H9 (cell line): ENCODE results near the gene HSPG2. TPM values are rescaled to one million over a fixed set of nuclear protein-coding genes. Genes with fewer than 3 reads are reported as not detected.

Experiments
- DNase-seq: peaks from one replicate; pipeline ENCODE4 v3.0.0-alpha.2; 2017
- H2AFZ ChIP-seq: one replicate; pipeline ENCODE4 v1.6.1; 2013; ENCODE audit warnings: mild to moderate bottlenecking, low read length, control low read depth, moderate library complexity
- H2AK5ac ChIP-seq: 2 replicates; pipeline ENCODE4 v1.6.1; 2013; ENCODE audit warnings: low read length, control low read depth, mixed read lengths; ENCODE audit not compliant: insufficient read length
- H2BK120ac ChIP-seq: one replicate; pipeline ENCODE4 v1.6.1; 2013; ENCODE audit warnings: low read depth, mild to moderate bottlenecking, low read length, control low read depth, inconsistent platforms; ENCODE audit not compliant: poor library complexity, severe bottlenecking
- H2BK12ac ChIP-seq: 2 replicates; pipeline ENCODE4 v1.6.1; 2013; ENCODE audit warnings: low read length, control low read depth, mixed read lengths, low read depth; ENCODE audit not compliant: insufficient read length
- H2BK15ac ChIP-seq: 2 replicates; pipeline ENCODE4 v1.6.1; 2013; ENCODE audit warnings: low read depth, low read length, control low read depth
- H2BK20ac ChIP-seq: one replicate; pipeline ENCODE4 v1.6.1; 2013; ENCODE audit warnings: low read depth, mild to moderate bottlenecking, low read length, control low read depth, inconsistent platforms; ENCODE audit not compliant: poor library complexity, severe bottlenecking
- H2BK5ac ChIP-seq: 2 replicates; pipeline ENCODE4 v1.6.1; 2013; ENCODE audit warnings: low read length, control low read depth, mixed read lengths; ENCODE audit not compliant: insufficient read length
- H3K14ac ChIP-seq: 2 replicates; pipeline ENCODE4 v1.6.1; 2013; ENCODE audit warnings: low read length, control low read depth; ENCODE audit not compliant: insufficient read depth
- H3K18ac ChIP-seq: 2 replicates; pipeline ENCODE4 v1.6.1; 2013; ENCODE audit warnings: low read depth, mild to moderate bottlenecking, mixed read lengths, low read length, control low read depth; ENCODE audit not compliant: insufficient read length
- H3K23ac ChIP-seq: 2 replicates; pipeline ENCODE4 v1.6.1; 2013; ENCODE audit warnings: low read length, control low read depth, mixed read lengths, low read depth; ENCODE audit not compliant: insufficient read length
- H3K23me2 ChIP-seq: 2 replicates; pipeline ENCODE4 v1.6.1; 2013; ENCODE audit warnings: low read depth, mild to moderate bottlenecking, mixed read lengths, low read length, control low read depth; ENCODE audit not compliant: insufficient read length, poor library complexity, severe bottlenecking
- H3K27ac ChIP-seq: 2 replicates; pipeline ENCODE4 v1.5.1; 2013; ENCODE audit warnings: low read length, control low read depth, mixed read lengths, low read depth; ENCODE audit not compliant: insufficient read length
- H3K27me3 ChIP-seq: 2 replicates; pipeline ENCODE4 v1.6.1; 2013; ENCODE audit warnings: low read length, control low read depth, inconsistent platforms; ENCODE audit not compliant: insufficient read depth
- H3K4ac ChIP-seq: 2 replicates; pipeline ENCODE4 v1.6.1; 2013; ENCODE audit warnings: low read depth, mild to moderate bottlenecking, control low read depth, inconsistent platforms, low read length, moderate library complexity
- H3K4me1 ChIP-seq: 2 replicates; pipeline ENCODE4 v1.6.1; 2013; ENCODE audit warnings: low read length, control low read depth, inconsistent platforms; ENCODE audit not compliant: insufficient read depth
- H3K4me2 ChIP-seq: 2 replicates; pipeline ENCODE4 v1.6.1; 2013; ENCODE audit warnings: low read length, control low read depth, mixed read lengths; ENCODE audit not compliant: insufficient read length, insufficient read depth
- H3K56ac ChIP-seq: 2 replicates; pipeline ENCODE4 v1.6.1; 2013; ENCODE audit warnings: low read depth, mild to moderate bottlenecking, mixed read lengths, low read length, control low read depth; ENCODE audit not compliant: insufficient read length
- H3K79me1 ChIP-seq: 2 replicates; pipeline ENCODE4 v1.6.1; 2013; ENCODE audit warnings: low read depth, mild to moderate bottlenecking, moderate library complexity, low read length, control low read depth, inconsistent platforms; ENCODE audit not compliant: insufficient read depth, poor library complexity, severe bottlenecking
- H3K79me2 ChIP-seq: 2 replicates; pipeline ENCODE4 v1.6.1; 2013; ENCODE audit warnings: low read length, control low read depth, inconsistent platforms; ENCODE audit not compliant: insufficient read depth
- H3K9ac ChIP-seq: 2 replicates; pipeline ENCODE4 v1.6.1; 2013; ENCODE audit warnings: low read length, control low read depth, mixed read lengths; ENCODE audit not compliant: insufficient read length; ENCODE audit errors: extremely low read depth
- H3K9me3 ChIP-seq: one replicate; pipeline ENCODE4 v1.6.1; 2013; ENCODE audit warnings: low read depth, low read length, inconsistent platforms; ENCODE audit not compliant: control insufficient read depth
- H3T11ph ChIP-seq: one replicate; pipeline ENCODE4 v1.6.1; 2013; ENCODE audit warnings: mild to moderate bottlenecking, low read length, control low read depth, inconsistent platforms
- H4K20me1 ChIP-seq: one replicate; pipeline ENCODE4 v1.6.1; 2013; ENCODE audit not compliant: control insufficient read depth, insufficient read length, insufficient read depth
- H4K5ac ChIP-seq: 2 replicates; pipeline ENCODE4 v1.6.1; 2013; ENCODE audit warnings: low read depth, mild to moderate bottlenecking, mixed read lengths, low read length, control low read depth; ENCODE audit not compliant: insufficient read length
- H4K8ac ChIP-seq: replicated peaks from 2 replicates; pipeline ENCODE4 v1.6.1; 2013; ENCODE audit warnings: low read length, control low read depth, mixed read lengths, low read depth; ENCODE audit not compliant: insufficient read length
- H4K91ac ChIP-seq: 2 replicates; pipeline ENCODE4 v1.6.1; 2013; ENCODE audit warnings: low read depth, mild to moderate bottlenecking, moderate library complexity, mixed read lengths, low read length, control low read depth; ENCODE audit not compliant: insufficient read length
- H3K27ac Mint-ChIP-seq, 3 experiments: 2 replicates in 2 of 3; 3 replicates in 1 of 3; pipeline ENCODE4 v1.8.0; 2020 to 2021; ENCODE audit warnings: mixed read lengths in 3 of 3, mild to moderate bottlenecking in 1 of 3, moderate library complexity in 1 of 3
- H3K27me3 Mint-ChIP-seq: 2 replicates; pipeline ENCODE4 v1.8.0; 2021; ENCODE audit warnings: low read depth, mild to moderate bottlenecking, moderate library complexity, mixed read lengths
- H3K36me3 Mint-ChIP-seq, 3 experiments: 2 replicates in 2 of 3; 3 replicates in 1 of 3; pipeline ENCODE4 v1.8.0; 2020 to 2021; ENCODE audit warnings: low read depth in 3 of 3, mixed read lengths in 3 of 3; ENCODE audit not compliant: insufficient read depth in 1 of 3
- H3K4me1 Mint-ChIP-seq, 2 experiments: 2 replicates each; pipeline ENCODE4 v1.8.0; 2020; ENCODE audit warnings: mixed read lengths in 2 of 2
- H3K4me3 Mint-ChIP-seq, 2 experiments: 2 replicates in 1 of 2; 3 replicates in 1 of 2; pipeline ENCODE4 v1.8.0; 2020 to 2021; ENCODE audit warnings: mild to moderate bottlenecking in 2 of 2, mixed read lengths in 2 of 2, moderate library complexity in 1 of 2
- H3K9me3 Mint-ChIP-seq, 2 experiments: 2 replicates in 1 of 2; 3 replicates in 1 of 2; pipeline ENCODE4 v1.8.0; 2020; ENCODE audit warnings: mild to moderate bottlenecking in 2 of 2, mixed read lengths in 2 of 2, moderate library complexity in 1 of 2
- WGBS: extraction: QIAGEN DNeasy Blood & Tissue Kit; methylation state at CpG from one replicate; pipeline ENCODE4 v1.1.7; 2013; ENCODE audit warnings: missing lambda C conversion rate, low lambda C conversion rate, mixed read lengths; ENCODE audit not compliant: insufficient read length; ENCODE audit errors: extremely low coverage; 5-methylcytosine and 5-hydroxymethylcytosine counted together
- total RNA-seq: library from RNA; stranded (reverse); gene quantifications from 2 replicates; pipeline ENCODE4 v1.2.1, GENCODE V29; 2021
- TF ChIP-seq, protein P1 (sequence below): fragments of 200-600 bp; sonication (generic); conservative IDR thresholded peaks from 3 replicates; pipeline ENCODE4 v1.8.0; 2021; ENCODE audit warnings: antibody characterized with exemption, mild to moderate bottlenecking

Gene HSPG2
- total RNA-seq, 1 experiment from 2014 or later = 90.0 TPM

DNA sequence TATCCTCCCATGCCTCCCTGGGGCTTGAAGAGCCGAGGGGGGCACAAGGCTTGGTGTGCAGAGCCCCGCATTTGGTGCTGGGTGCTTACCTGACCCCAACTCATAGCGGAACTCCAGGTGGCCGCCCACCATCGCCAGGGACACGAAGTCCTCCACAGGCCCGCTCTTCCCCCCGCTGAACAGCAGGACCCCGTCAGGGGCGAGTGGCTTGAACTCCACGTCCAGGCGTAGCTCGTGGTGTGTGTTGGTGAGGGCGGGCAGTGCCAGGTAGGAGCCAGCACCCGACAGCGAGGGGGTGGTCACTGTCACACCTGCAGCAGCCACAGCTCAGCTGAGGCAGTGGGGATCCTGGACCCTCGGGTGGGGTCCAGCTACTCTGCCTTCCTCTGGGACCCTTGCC, 107.8 kb downstream of the HSPG2 start:
- Histone ChIP-seq H2AFZ (no peak overlapping the region), H3K27me3 (no peaks in the 10 kb centered on the region), H3K4me1 (no peaks in the 10 kb centered on the region), H2AK5ac (no peak overlapping the region), H4K20me1 (no peaks in the 10 kb centered on the region), H2BK5ac (no peak overlapping the region), H3K9ac (no peak overlapping the region), H2BK20ac (no peak overlapping the region), H2BK12ac (no peak overlapping the region), H4K8ac (no peak overlapping the region), H3K79me1 (no peaks in the 10 kb centered on the region), H3K18ac (no peak overlapping the region), H2BK15ac (no peak overlapping the region), H3K79me2 (no peaks in the 10 kb centered on the region), H3K23ac (no peak overlapping the region), H3K27ac (no peak overlapping the region), H2BK120ac (no peak overlapping the region), H3K4me2 (no peak overlapping the region), H4K5ac (no peak overlapping the region), H3K56ac (no peak overlapping the region), H3K9me3 (peaks cover 4% of the 10 kb centered on the region), H3K4ac (no peak overlapping the region), H4K91ac (no peak overlapping the region), H3K14ac (no peak overlapping the region), H3K23me2 (no peaks in the 10 kb centered on the region), H3T11ph (no peak overlapping the region)
- no peaks in the 10 kb centered on the region; the same call in 1 of the 2 replicates for H3K27me3 Mint-ChIP-seq
- WGBS = no CpG with 5 or more reads among the region's 17 CpGs
- no peak overlapping the region for H3K27ac Mint-ChIP-seq
- no peak overlapping the region for H3K4me3 Mint-ChIP-seq
- DNase-seq = peak; percentile 22
- H3K9me3 Mint-ChIP-seq = peaks cover 5% of the 10 kb centered on the region in 2 experiments
- TF ChIP-seq, protein P1, sequence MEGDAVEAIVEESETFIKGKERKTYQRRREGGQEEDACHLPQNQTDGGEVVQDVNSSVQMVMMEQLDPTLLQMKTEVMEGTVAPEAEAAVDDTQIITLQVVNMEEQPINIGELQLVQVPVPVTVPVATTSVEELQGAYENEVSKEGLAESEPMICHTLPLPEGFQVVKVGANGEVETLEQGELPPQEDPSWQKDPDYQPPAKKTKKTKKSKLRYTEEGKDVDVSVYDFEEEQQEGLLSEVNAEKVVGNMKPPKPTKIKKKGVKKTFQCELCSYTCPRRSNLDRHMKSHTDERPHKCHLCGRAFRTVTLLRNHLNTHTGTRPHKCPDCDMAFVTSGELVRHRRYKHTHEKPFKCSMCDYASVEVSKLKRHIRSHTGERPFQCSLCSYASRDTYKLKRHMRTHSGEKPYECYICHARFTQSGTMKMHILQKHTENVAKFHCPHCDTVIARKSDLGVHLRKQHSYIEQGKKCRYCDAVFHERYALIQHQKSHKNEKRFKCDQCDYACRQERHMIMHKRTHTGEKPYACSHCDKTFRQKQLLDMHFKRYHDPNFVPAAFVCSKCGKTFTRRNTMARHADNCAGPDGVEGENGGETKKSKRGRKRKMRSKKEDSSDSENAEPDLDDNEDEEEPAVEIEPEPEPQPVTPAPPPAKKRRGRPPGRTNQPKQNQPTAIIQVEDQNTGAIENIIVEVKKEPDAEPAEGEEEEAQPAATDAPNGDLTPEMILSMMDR = no peak
- H3K36me3 Mint-ChIP-seq = peaks cover 31 to 72% (median 66%) of the 10 kb centered on the region in 3 experiments
- H3K4me1 Mint-ChIP-seq = no peaks in the 10 kb centered on the region
